Measurements from ENCODE around the gene XPNPEP1. TPM values are rescaled to one million over a fixed set of nuclear protein-coding genes. Genes with fewer than 3 reads are reported as not detected.

Gene XPNPEP1
- total RNA-seq, 2 donors from 2014 or later, result 53.0 to 75.2 TPM

Other genes with a start within 250 kb of the XPNPEP1 start
- 100 to 1,000 TPM in 1 of 2 donors, 10 to 100 TPM in 1; 97.9 to 122 TPM for gene ADD3, start 84.5 kb upstream of the XPNPEP1 start, total RNA-seq